ENCODE results near the gene LSAMP.
"Not testable (repeated sequence)": the region's sequence is repeated elsewhere in the genome, so short reads cannot be mapped to it uniquely, and the experiment has no call there.

Gene LSAMP

GRCh38 chr3:115791271-115792153, 653.8 kb downstream of the LSAMP start:
- not testable (repeated sequence) for DNase-seq (ENCODE audit: low spot score)

- no peak for DNase-seq (ENCODE audit: low spot score)
These were observed 654.5 kb downstream of the LSAMP start for GRCh38 chr3:115790759-115791158.

DNA sequence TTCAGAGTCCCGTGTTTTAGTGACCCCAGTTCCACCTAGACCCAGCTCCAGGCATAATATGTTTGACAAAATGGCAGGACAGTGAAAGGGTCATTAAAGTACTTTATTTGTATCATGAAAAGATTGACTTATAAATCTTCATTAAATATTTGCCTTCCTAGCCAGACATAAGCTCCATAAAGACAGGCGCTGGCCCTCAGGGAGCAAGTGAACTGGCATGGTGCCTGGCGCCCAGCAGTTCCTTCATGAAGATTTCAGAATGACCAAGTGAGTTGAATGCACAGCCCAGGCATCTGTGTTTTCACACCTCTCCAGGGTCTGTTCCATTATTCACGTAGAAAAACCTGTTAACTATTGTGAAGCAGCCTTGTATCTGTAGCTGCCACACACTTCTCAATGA, 655.8 kb downstream of the LSAMP start:
- DNase-seq (ENCODE audit: low spot score) = no peak

- no peak for DNase-seq (ENCODE audit: low spot score)
These were observed 656.3 kb downstream of the LSAMP start for GRCh38 chr3:115788921-115789470.

- no peak for DNase-seq (ENCODE audit: low spot score)
These were observed 657.5 kb downstream of the LSAMP start for GRCh38 chr3:115787818-115788217.

GRCh38 chr3:115785782-115786181, 659.5 kb downstream of the LSAMP start:
- no peak for DNase-seq (ENCODE audit: low spot score)

DNA sequence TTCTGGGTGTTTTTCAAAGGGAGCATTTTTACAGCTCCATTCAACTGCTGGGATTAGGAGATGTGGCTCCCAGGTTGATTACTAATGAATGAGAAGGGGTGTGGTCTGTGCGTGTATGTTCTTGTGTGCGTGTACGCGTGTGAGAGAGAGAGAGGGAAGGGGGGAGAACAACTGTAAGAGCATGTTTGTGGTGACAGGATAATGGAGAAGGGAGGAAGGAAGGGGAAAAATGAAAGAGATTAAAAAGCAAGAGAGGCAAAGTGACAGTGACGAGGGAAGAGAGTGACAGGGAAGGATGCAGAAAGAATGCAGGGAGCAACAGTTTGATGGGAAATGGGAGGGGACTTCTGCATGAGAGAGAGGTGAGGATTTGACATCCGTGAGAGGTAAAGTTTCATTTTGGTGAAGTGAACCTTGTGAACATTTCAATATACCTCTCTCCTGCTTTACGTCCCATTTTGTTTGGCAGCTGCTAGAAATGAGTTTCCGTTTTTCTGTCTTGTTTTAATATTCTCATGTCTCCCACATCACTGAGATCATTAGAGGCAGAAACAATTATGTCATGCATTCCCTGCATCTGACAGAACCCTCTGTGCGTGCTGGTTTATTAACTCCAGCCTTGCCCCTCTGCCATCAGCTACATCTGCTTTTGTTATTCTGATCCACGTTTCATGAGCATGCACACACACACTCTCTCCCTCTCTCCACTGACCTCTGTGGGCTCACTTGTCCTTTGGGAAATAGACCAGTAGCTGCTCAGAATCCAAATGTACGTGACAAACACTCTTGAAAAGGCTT, 660.3 kb downstream of the LSAMP start:
- DNase-seq (ENCODE audit: low spot score) = no peak

- peak; percentile 96 for DNase-seq (ENCODE audit: low spot score)
These were observed 661.1 kb downstream of the LSAMP start for GRCh38 chr3:115783938-115784738.

- not testable (repeated sequence) for DNase-seq (ENCODE audit: low spot score)
These were observed 661.9 kb downstream of the LSAMP start for GRCh38 chr3:115783426-115783825.

- no peak for DNase-seq (ENCODE audit: low spot score)
These were observed 666.3 kb downstream of the LSAMP start for GRCh38 chr3:115779011-115779410.

GRCh38 chr3:115772951-115773350, 672.3 kb downstream of the LSAMP start:
- no peak for DNase-seq (ENCODE audit: low spot score)

DNA sequence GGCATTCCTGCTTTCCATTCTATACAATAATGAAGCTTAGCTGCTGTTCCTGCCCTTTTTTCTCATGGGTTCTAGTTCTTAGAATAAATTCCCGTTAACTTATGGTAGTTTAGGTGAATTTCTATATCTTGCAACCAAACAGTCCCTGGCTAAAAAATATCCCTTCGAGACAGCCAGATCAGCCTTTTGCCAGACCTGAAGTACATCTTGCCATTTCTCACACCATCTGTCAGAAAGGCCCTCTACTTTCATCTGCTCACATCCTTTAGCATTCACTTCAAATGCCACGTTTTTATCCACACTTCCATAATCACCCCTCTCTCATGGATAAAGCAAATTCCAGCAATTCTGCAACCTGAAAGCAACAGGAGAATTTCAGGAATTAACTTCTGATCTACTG, 676.6 kb downstream of the LSAMP start:
- DNase-seq (ENCODE audit: low spot score) = no peak

GRCh38 chr3:115766587-115767482, 678.5 kb downstream of the LSAMP start:
- DNase-seq (ENCODE audit: low spot score) = no peak

- DNase-seq (ENCODE audit: low spot score) = no peak
These were observed 683.4 kb downstream of the LSAMP start for GRCh38 chr3:115761927-115762305.

DNA sequence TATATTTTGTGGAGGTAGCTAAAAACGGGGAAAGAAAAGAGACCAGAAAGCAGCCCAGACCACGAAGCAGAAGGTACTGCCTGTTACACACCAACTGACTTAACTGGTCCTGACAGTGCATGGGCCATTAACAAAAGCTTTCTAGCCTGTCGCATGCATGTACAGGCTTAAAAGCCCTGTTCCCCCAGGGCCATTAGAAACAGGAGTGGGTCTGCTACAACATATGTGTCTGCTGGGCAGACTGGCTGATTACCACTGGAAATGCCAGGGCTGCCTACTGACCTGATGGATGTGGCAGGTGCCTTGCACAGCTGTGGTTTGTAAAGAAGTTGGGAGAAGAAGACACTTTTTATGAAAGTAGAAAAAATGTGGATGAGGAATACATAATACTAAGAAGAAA, 684.6 kb downstream of the LSAMP start:
- no peak for DNase-seq (ENCODE audit: low spot score)

GRCh38 chr3:115758076-115758763, 687.1 kb downstream of the LSAMP start:
- DNase-seq (ENCODE audit: low spot score) = no peak

DNA sequence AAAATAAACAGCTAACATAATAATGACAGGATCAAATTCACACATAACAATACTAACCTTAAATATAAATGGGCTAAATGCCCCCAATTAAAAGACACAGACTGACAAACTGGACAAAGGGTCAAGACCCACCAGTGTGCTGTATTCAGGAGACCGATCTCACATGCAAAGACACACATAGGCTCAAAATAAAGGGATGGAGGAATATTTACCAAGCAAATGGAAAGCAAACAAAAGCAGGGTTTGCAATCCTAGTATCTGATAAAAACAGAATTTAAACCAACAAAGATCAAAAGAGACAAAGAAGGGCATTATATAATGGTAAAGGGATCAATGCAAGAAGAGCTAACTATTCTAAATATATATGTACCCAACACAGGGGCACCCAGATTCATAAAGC, 692.3 kb downstream of the LSAMP start:
- not testable (repeated sequence) for DNase-seq (ENCODE audit: low spot score)

All from left forelimb (tissue), 1 donor.